ENCODE data around the gene MEP1B.
"Not testable (repeated sequence)": the region's sequence is repeated elsewhere in the genome, so short reads cannot be mapped to it uniquely, and the experiment has no call there.

Gene MEP1B

GRCh38 chr18:32213693-32214092, 23.9 kb downstream of the MEP1B start:
- Mint-ChIP-seq H3K4me3 (no peak overlapping the region), H3K4me1 (no peaks in the 10 kb centered on the region), H3K27me3 (ENCODE audit: low read depth, poor library complexity) (no peaks in the 10 kb centered on the region), H3K27ac (no peak overlapping the region), H3K36me3 (ENCODE audit: low read depth) (no peaks in the 10 kb centered on the region), H3K9me3 (no peaks in the 10 kb centered on the region)
- DNase-seq = no peak
- TF ChIP-seq CTCF (IDR thresholded peaks at IDR 0.05) = no peak

GRCh38 chr18:32216390-32216789, 26.6 kb downstream of the MEP1B start:
- H3K27me3 Mint-ChIP-seq (ENCODE audit: low read depth, poor library complexity) = peaks cover 4% of the 10 kb centered on the region
- H3K36me3 Mint-ChIP-seq (ENCODE audit: low read depth) = no peaks in the 10 kb centered on the region
- H3K27ac Mint-ChIP-seq = no peak overlapping the region
- no peak overlapping the region for H3K4me3 Mint-ChIP-seq
- TF ChIP-seq CTCF (IDR thresholded peaks at IDR 0.05) = no peak
- H3K9me3 Mint-ChIP-seq = no peaks in the 10 kb centered on the region
- DNase-seq = no peak
- H3K4me1 Mint-ChIP-seq = no peaks in the 10 kb centered on the region

GRCh38 chr18:32219431-32220018, 29.7 kb downstream of the MEP1B start:
- H3K27ac Mint-ChIP-seq = no peak overlapping the region
- H3K4me1 Mint-ChIP-seq = no peaks in the 10 kb centered on the region
- H3K27me3 Mint-ChIP-seq (ENCODE audit: low read depth, poor library complexity) = peaks cover 4% of the 10 kb centered on the region
- H3K36me3 Mint-ChIP-seq (ENCODE audit: low read depth) = no peaks in the 10 kb centered on the region
- H3K4me3 Mint-ChIP-seq = no peak overlapping the region
- no peaks in the 10 kb centered on the region for H3K9me3 Mint-ChIP-seq
- no peak for TF ChIP-seq CTCF (IDR thresholded peaks at IDR 0.05)
- no peak for DNase-seq

GRCh38 chr18:32233348-32233747, 43.5 kb downstream of the MEP1B start:
- H3K4me1 Mint-ChIP-seq; H3K4me3 Mint-ChIP-seq; H3K27ac Mint-ChIP-seq; H3K36me3 Mint-ChIP-seq (ENCODE audit: low read depth); H3K27me3 Mint-ChIP-seq (ENCODE audit: low read depth, poor library complexity); DNase-seq: not testable (repeated sequence)
- H3K9me3 Mint-ChIP-seq = peaks cover 12% of the 10 kb centered on the region

GRCh38 chr18:32237049-32237448, 47.2 kb downstream of the MEP1B start:
- peaks cover 8% of the 10 kb centered on the region for H3K9me3 Mint-ChIP-seq
- H3K36me3 Mint-ChIP-seq (ENCODE audit: low read depth) = peaks cover 5% of the 10 kb centered on the region
- H3K4me3 Mint-ChIP-seq = no peak overlapping the region
- TF ChIP-seq CTCF (IDR thresholded peaks at IDR 0.05) = no peak
- H3K27me3 Mint-ChIP-seq (ENCODE audit: low read depth, poor library complexity) = peaks cover 2% of the 10 kb centered on the region
- H3K27ac Mint-ChIP-seq = no peak overlapping the region
- DNase-seq = no peak
- no peaks in the 10 kb centered on the region for H3K4me1 Mint-ChIP-seq

- peaks cover 5% of the 10 kb centered on the region for H3K9me3 Mint-ChIP-seq
- peaks cover 2% of the 10 kb centered on the region for H3K27me3 Mint-ChIP-seq (ENCODE audit: low read depth, poor library complexity)
- H3K4me3 Mint-ChIP-seq = no peak overlapping the region
- no peak for DNase-seq
- H3K4me1 Mint-ChIP-seq = no peaks in the 10 kb centered on the region
- H3K36me3 Mint-ChIP-seq (ENCODE audit: low read depth) = peaks cover 3% of the 10 kb centered on the region
- H3K27ac Mint-ChIP-seq = no peak overlapping the region
- no peak for TF ChIP-seq CTCF (IDR thresholded peaks at IDR 0.05)
These were observed 48.9 kb downstream of the MEP1B start for GRCh38 chr18:32238635-32239268.

All from nephron progenitor cell (in vitro differentiated cells).